ENCODE measurements around the gene GPR15. TPM values are rescaled to one million over a fixed set of nuclear protein-coding genes. Genes with fewer than 3 reads are reported as not detected.

The GPR15 gene
- total and polyA plus RNA-seq, 2 experiments from 2014 or later, result not detected

- no peaks in the 10 kb centered on the region for H3K4me1 ChIP-seq (ENCODE audit: insufficient read depth)
- no peak overlapping the region for H3K27ac ChIP-seq (ENCODE audit: low read depth)
- Mint-ChIP-seq H3K4me1 (peaks cover 10% of the 10 kb centered on the region), H3K9me3 (no peaks in the 10 kb centered on the region), H3K36me3 (ENCODE audit: low read depth) (peaks cover 36% of the 10 kb centered on the region), H3K4me3 (no peak overlapping the region), H3K27ac (no peak overlapping the region), H3K27me3 (ENCODE audit: insufficient read depth, low read depth, poor library complexity) (no peaks in the 10 kb centered on the region)
- no peaks in the 10 kb centered on the region for H3F3A ChIP-seq (replicated peaks; ENCODE audit: low read depth)
- H4K20me1 ChIP-seq (replicated peaks; ENCODE audit: insufficient read depth), result peaks cover 11% of the 10 kb centered on the region; the same call in 1 of the 2 replicates
- no peak for ATAC-seq
- H3K79me2 ChIP-seq (replicated peaks; ENCODE audit: insufficient read depth), result no peaks in the 10 kb centered on the region
- H2AFZ ChIP-seq, result no peak overlapping the region
- no peaks in the 10 kb centered on the region for H3K9me2 ChIP-seq (ENCODE audit: insufficient read depth)
- H3K4me2 ChIP-seq, result no peak overlapping the region
- peaks cover 34% of the 10 kb centered on the region; the same call in 1 of the 2 replicates for H3K36me3 ChIP-seq (ENCODE audit: insufficient read depth)
- H3K4me3 ChIP-seq, result no peak overlapping the region
- no peaks in the 10 kb centered on the region for H3K27me3 ChIP-seq (ENCODE audit: insufficient read depth)
- TF ChIP-seq, protein P1, sequence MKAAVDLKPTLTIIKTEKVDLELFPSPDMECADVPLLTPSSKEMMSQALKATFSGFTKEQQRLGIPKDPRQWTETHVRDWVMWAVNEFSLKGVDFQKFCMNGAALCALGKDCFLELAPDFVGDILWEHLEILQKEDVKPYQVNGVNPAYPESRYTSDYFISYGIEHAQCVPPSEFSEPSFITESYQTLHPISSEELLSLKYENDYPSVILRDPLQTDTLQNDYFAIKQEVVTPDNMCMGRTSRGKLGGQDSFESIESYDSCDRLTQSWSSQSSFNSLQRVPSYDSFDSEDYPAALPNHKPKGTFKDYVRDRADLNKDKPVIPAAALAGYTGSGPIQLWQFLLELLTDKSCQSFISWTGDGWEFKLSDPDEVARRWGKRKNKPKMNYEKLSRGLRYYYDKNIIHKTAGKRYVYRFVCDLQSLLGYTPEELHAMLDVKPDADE (IDR thresholded peaks at IDR 0.05), result no peak
- no peak for TF ChIP-seq ZNF331 (CRISPR knock-in tag; IDR thresholded peaks at IDR 0.05; ENCODE audit: low read depth)
- TF ChIP-seq CREB1 (CRISPR knock-in tag; IDR thresholded peaks at IDR 0.05; ENCODE audit: low read depth), result no peak
- TF ChIP-seq, protein P2, sequence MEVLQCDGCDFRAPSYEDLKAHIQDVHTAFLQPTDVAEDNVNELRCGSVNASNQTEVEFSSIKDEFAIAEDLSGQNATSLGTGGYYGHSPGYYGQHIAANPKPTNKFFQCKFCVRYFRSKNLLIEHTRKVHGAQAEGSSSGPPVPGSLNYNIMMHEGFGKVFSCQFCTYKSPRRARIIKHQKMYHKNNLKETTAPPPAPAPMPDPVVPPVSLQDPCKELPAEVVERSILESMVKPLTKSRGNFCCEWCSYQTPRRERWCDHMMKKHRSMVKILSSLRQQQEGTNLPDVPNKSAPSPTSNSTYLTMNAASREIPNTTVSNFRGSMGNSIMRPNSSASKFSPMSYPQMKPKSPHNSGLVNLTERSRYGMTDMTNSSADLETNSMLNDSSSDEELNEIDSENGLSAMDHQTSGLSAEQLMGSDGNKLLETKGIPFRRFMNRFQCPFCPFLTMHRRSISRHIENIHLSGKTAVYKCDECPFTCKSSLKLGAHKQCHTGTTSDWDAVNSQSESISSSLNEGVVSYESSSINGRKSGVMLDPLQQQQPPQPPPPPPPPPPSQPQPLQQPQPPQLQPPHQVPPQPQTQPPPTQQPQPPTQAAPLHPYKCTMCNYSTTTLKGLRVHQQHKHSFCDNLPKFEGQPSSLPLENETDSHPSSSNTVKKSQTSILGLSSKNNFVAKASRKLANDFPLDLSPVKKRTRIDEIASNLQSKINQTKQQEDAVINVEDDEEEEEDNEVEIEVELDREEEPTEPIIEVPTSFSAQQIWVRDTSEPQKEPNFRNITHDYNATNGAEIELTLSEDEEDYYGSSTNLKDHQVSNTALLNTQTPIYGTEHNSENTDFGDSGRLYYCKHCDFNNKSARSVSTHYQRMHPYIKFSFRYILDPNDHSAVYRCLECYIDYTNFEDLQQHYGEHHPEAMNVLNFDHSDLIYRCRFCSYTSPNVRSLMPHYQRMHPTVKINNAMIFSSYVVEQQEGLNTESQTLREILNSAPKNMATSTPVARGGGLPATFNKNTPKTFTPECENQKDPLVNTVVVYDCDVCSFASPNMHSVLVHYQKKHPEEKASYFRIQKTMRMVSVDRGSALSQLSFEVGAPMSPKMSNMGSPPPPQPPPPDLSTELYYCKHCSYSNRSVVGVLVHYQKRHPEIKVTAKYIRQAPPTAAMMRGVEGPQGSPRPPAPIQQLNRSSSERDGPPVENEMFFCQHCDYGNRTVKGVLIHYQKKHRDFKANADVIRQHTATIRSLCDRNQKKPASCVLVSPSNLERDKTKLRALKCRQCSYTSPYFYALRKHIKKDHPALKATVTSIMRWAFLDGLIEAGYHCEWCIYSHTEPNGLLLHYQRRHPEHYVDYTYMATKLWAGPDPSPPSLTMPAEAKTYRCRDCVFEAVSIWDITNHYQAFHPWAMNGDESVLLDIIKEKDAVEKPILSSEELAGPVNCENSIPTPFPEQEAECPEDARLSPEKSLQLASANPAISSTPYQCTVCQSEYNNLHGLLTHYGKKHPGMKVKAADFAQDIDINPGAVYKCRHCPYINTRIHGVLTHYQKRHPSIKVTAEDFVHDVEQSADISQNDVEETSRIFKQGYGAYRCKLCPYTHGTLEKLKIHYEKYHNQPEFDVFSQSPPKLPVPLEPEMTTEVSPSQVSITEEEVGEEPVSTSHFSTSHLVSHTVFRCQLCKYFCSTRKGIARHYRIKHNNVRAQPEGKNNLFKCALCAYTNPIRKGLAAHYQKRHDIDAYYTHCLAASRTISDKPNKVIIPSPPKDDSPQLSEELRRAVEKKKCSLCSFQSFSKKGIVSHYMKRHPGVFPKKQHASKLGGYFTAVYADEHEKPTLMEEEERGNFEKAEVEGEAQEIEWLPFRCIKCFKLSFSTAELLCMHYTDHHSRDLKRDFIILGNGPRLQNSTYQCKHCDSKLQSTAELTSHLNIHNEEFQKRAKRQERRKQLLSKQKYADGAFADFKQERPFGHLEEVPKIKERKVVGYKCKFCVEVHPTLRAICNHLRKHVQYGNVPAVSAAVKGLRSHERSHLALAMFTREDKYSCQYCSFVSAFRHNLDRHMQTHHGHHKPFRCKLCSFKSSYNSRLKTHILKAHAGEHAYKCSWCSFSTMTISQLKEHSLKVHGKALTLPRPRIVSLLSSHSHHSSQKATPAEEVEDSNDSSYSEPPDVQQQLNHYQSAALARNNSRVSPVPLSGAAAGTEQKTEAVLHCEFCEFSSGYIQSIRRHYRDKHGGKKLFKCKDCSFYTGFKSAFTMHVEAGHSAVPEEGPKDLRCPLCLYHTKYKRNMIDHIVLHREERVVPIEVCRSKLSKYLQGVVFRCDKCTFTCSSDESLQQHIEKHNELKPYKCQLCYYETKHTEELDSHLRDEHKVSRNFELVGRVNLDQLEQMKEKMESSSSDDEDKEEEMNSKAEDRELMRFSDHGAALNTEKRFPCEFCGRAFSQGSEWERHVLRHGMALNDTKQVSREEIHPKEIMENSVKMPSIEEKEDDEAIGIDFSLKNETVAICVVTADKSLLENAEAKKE (CRISPR knock-in tag; IDR thresholded peaks at IDR 0.05), result no peak
- TF ChIP-seq, protein P3, sequence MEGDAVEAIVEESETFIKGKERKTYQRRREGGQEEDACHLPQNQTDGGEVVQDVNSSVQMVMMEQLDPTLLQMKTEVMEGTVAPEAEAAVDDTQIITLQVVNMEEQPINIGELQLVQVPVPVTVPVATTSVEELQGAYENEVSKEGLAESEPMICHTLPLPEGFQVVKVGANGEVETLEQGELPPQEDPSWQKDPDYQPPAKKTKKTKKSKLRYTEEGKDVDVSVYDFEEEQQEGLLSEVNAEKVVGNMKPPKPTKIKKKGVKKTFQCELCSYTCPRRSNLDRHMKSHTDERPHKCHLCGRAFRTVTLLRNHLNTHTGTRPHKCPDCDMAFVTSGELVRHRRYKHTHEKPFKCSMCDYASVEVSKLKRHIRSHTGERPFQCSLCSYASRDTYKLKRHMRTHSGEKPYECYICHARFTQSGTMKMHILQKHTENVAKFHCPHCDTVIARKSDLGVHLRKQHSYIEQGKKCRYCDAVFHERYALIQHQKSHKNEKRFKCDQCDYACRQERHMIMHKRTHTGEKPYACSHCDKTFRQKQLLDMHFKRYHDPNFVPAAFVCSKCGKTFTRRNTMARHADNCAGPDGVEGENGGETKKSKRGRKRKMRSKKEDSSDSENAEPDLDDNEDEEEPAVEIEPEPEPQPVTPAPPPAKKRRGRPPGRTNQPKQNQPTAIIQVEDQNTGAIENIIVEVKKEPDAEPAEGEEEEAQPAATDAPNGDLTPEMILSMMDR (conservative IDR thresholded peaks at IDR 0.05; ENCODE audit: low read depth in 2 of 2), result no peak
- TF ChIP-seq NANOG (IDR thresholded peaks at IDR 0.05; ENCODE audit: borderline replicate concordance), result no peak
- TF ChIP-seq JUNB (IDR thresholded peaks at IDR 0.05; ENCODE audit: unreplicated experiment), result no peak
- no peak for TF ChIP-seq STAT1 (IDR thresholded peaks at IDR 0.05; ENCODE audit: unreplicated experiment)
- TF ChIP-seq, protein P4, sequence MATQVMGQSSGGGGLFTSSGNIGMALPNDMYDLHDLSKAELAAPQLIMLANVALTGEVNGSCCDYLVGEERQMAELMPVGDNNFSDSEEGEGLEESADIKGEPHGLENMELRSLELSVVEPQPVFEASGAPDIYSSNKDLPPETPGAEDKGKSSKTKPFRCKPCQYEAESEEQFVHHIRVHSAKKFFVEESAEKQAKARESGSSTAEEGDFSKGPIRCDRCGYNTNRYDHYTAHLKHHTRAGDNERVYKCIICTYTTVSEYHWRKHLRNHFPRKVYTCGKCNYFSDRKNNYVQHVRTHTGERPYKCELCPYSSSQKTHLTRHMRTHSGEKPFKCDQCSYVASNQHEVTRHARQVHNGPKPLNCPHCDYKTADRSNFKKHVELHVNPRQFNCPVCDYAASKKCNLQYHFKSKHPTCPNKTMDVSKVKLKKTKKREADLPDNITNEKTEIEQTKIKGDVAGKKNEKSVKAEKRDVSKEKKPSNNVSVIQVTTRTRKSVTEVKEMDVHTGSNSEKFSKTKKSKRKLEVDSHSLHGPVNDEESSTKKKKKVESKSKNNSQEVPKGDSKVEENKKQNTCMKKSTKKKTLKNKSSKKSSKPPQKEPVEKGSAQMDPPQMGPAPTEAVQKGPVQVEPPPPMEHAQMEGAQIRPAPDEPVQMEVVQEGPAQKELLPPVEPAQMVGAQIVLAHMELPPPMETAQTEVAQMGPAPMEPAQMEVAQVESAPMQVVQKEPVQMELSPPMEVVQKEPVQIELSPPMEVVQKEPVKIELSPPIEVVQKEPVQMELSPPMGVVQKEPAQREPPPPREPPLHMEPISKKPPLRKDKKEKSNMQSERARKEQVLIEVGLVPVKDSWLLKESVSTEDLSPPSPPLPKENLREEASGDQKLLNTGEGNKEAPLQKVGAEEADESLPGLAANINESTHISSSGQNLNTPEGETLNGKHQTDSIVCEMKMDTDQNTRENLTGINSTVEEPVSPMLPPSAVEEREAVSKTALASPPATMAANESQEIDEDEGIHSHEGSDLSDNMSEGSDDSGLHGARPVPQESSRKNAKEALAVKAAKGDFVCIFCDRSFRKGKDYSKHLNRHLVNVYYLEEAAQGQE (IDR thresholded peaks at IDR 0.05; ENCODE audit: unreplicated experiment), result no peak
- TF ChIP-seq EZH2 (IDR thresholded peaks at IDR 0.05; ENCODE audit: low read depth, unreplicated experiment), result no peak
- no peak for TF ChIP-seq POLR2AphosphoS5 (IDR thresholded peaks at IDR 0.05; ENCODE audit: low read depth)
- no peak for TF ChIP-seq ZNF114 (CRISPR knock-in tag; IDR thresholded peaks at IDR 0.05)
- TF ChIP-seq EZH2phosphoT487 (IDR thresholded peaks at IDR 0.05; ENCODE audit: unreplicated experiment), result no peak
- DNase-seq (ENCODE audit: low spot score), result no peak
Observed at GRCh38 chr3:98577178-98577895, 45.6 kb downstream of the GPR15 start.
